Esophagus muscularis mucosa (tissue), 4 donors: Measurements from ENCODE around the gene CCL3.

Experiments used
- CTCF ChIP-seq, 3 experiments: fragments of 200-600 bp in 2 of 3; fragments of 450-650 bp in 1 of 3; sonication (generic) in 2 of 3; IDR thresholded peaks; one replicate each; pipeline ENCODE4 v1.5.1; 2017 to 2019; ENCODE audit warnings: antibody characterized with exemption in 3 of 3, mild to moderate bottlenecking in 2 of 3, moderate library complexity in 1 of 3
- EP300 ChIP-seq: sonication (generic); formaldehyde crosslinking; IDR thresholded peaks from one replicate; pipeline ENCODE4 v1.6.1; 2017; ENCODE audit warnings: antibody characterized with exemption
- POLR2A ChIP-seq: fragments of 450-650 bp; IDR thresholded peaks from one replicate; pipeline ENCODE4 v1.6.1; 2017; ENCODE audit warnings: antibody characterized with exemption, moderate library complexity, mild to moderate bottlenecking, low read depth
- POLR2AphosphoS5 ChIP-seq, 2 donors: sonication (generic); formaldehyde crosslinking; IDR thresholded peaks; one replicate each; pipeline ENCODE4 v1.6.1; 2017; ENCODE audit warnings: antibody characterized with exemption in 2 of 2

- TF ChIP-seq POLR2A (no peak), CTCF (IDR thresholded peaks at IDR 0.05) (no peak), EP300 (no peak), POLR2AphosphoS5 (IDR thresholded peaks at IDR 0.05) (no peak)
Measured at GRCh38 chr17:36124879-36125824, 35.2 kb upstream of the CCL3 start.
